NK-92 treated with Interleukin-12 subunit alpha and Interleukin-12 subunit beta, amount 100 ng/mL, for 24 hours (cell line): ENCODE results near the gene CDX2.

Experiments
- DNase-seq: peaks from one replicate; lab custom pipeline; 2025; lab: John Stamatoyannopoulos, UW

The CDX2 gene

GRCh38 chr13:27928805-27929753 is 40.0 kb downstream of the CDX2 start:
- no peak for DNase-seq

GRCh38 chr13:27928353-27928804 is 40.7 kb downstream of the CDX2 start:
- DNase-seq, result no peak

- no peak for DNase-seq
Measured at GRCh38 chr13:27927444-27928352, 41.4 kb downstream of the CDX2 start.

GRCh38 chr13:27926644-27927434 is 42.3 kb downstream of the CDX2 start:
- no peak for DNase-seq

GRCh38 chr13:27925220-27925991 is 43.7 kb downstream of the CDX2 start:
- no peak for DNase-seq

- DNase-seq, result no peak
Measured at GRCh38 chr13:27924529-27925141, 44.5 kb downstream of the CDX2 start.

GRCh38 chr13:27923794-27924528 is 45.2 kb downstream of the CDX2 start:
- no peak for DNase-seq

- DNase-seq, result no peak
Measured at GRCh38 chr13:27922883-27923612, 46.1 kb downstream of the CDX2 start.

- DNase-seq, result no peak
Measured at GRCh38 chr13:27921961-27922882, 46.9 kb downstream of the CDX2 start.

GRCh38 chr13:27921421-27921960 is 47.6 kb downstream of the CDX2 start:
- DNase-seq, result no peak

- no peak for DNase-seq
Measured at GRCh38 chr13:27920677-27921420, 48.3 kb downstream of the CDX2 start.

GRCh38 chr13:27919934-27920676 is 49.0 kb downstream of the CDX2 start, which contains the start of gene PDX1:
Gene PDX1 (plus strand): TSS chr13:27920000. CDS start chr13:27920139, 139 bp downstream.
- no peak for DNase-seq

- DNase-seq, result no peak
Measured at GRCh38 chr13:27919659-27919933, 49.5 kb downstream of the CDX2 start.

GRCh38 chr13:27918918-27919658 is 50.0 kb downstream of the CDX2 start:
- no peak for DNase-seq

GRCh38 chr13:27918041-27918917 is 50.8 kb downstream of the CDX2 start:
- DNase-seq, result no peak
